Loucy (cell line): Measurements from ENCODE around the gene POLD3.
A peak's percentile ranks its signal among the peaks of the same experiment; 100 is the strongest.

Experiments used
- H2AFZ ChIP-seq: fragments of 200-600 bp; sonication (generic); 2 replicates; pipeline ENCODE4 v1.6.0; 2016; ENCODE audit warnings: antibody characterized with exemption, mild to moderate bottlenecking, low read length, moderate library complexity
- H3F3A ChIP-seq: fragments of 200-600 bp; 2 replicates; pipeline ENCODE4 v1.6.0; 2016; ENCODE audit warnings: antibody characterized with exemption, low read depth, mild to moderate bottlenecking
- H3K27me3 ChIP-seq: fragments of 200-600 bp; sonication (generic); 2 replicates; pipeline ENCODE4 v1.6.1; 2014; ENCODE audit warnings: low read length, mild to moderate bottlenecking; ENCODE audit not compliant: insufficient read depth, poor library complexity, severe bottlenecking
- H3K36me3 ChIP-seq: fragments of 200-600 bp; sonication (generic); 2 replicates; pipeline ENCODE4 v1.6.1; 2016; ENCODE audit warnings: low read length; ENCODE audit not compliant: insufficient read depth
- H3K4me1 ChIP-seq: fragments of 200-600 bp; sonication (generic); 2 replicates; pipeline ENCODE4 v1.5.1; 2014; ENCODE audit warnings: low read length, mild to moderate bottlenecking; ENCODE audit not compliant: insufficient read depth, poor library complexity, severe bottlenecking
- H3K4me2 ChIP-seq: fragments of 200-600 bp; sonication (generic); 2 replicates; pipeline ENCODE4 v1.6.0; 2014; ENCODE audit warnings: antibody characterized with exemption, low read length, low read depth, mild to moderate bottlenecking; ENCODE audit not compliant: poor library complexity, severe bottlenecking
- H3K4me3 ChIP-seq: fragments of 200-600 bp; sonication (generic); 2 replicates; pipeline ENCODE4 v1.5.1; 2014; ENCODE audit warnings: low read length, mild to moderate bottlenecking, mixed read lengths; ENCODE audit not compliant: poor library complexity, severe bottlenecking
- H3K79me2 ChIP-seq: fragments of 200-600 bp; sonication (generic); 2 replicates; pipeline ENCODE4 v1.6.1; 2014; ENCODE audit warnings: low read length; ENCODE audit not compliant: insufficient read depth
- H3K9ac ChIP-seq: fragments of 200-600 bp; sonication (generic); 2 replicates; pipeline ENCODE4 v1.6.0; 2014; ENCODE audit warnings: mild to moderate bottlenecking, low read depth, low read length, moderate library complexity; ENCODE audit not compliant: poor library complexity, severe bottlenecking
- H3K9me2 ChIP-seq: fragments of 200-600 bp; sonication (generic); replicated peaks from 2 replicates; pipeline ENCODE4 v1.6.1; 2016; ENCODE audit warnings: low read depth, low read length, mixed read lengths
- H3K9me3 ChIP-seq: fragments of 200-600 bp; sonication (generic); 2 replicates; pipeline ENCODE4 v1.6.1; 2014; ENCODE audit warnings: mild to moderate bottlenecking, antibody characterized with exemption, low read length, low read depth; ENCODE audit not compliant: insufficient read depth
- H4K20me1 ChIP-seq: fragments of 200-600 bp; sonication (generic); 2 replicates; pipeline ENCODE4 v1.6.0; 2014; ENCODE audit warnings: antibody characterized with exemption, low read length, mild to moderate bottlenecking; ENCODE audit not compliant: insufficient read depth, poor library complexity, severe bottlenecking
- CTCF ChIP-seq: fragments of 200-600 bp; sonication (generic); conservative IDR thresholded peaks from 2 replicates; pipeline ENCODE4 v1.5.1; 2014; ENCODE audit warnings: mild to moderate bottlenecking, antibody characterized with exemption, low read length
- EZH2phosphoT487 ChIP-seq: fragments of 200-600 bp; IDR thresholded peaks from 2 replicates; pipeline ENCODE4 v1.6.1; 2018; ENCODE audit warnings: antibody characterized with exemption, mild to moderate bottlenecking, moderate library complexity, borderline replicate concordance

The POLD3 gene

GRCh38 chr11:74611369-74611861 is 19.0 kb downstream of the POLD3 start:
- Histone ChIP-seq H2AFZ (no peak overlapping the region), H3K9ac (no peak overlapping the region), H3K9me2 (no peaks in the 10 kb centered on the region), H3K27me3 (no peaks in the 10 kb centered on the region), H3K79me2 (no peaks in the 10 kb centered on the region), H3F3A (no peaks in the 10 kb centered on the region), H3K36me3 (peaks cover 39% of the 10 kb centered on the region; the same call in 1 of the 2 replicates), H3K4me1 (no peaks in the 10 kb centered on the region), H3K9me3 (no peaks in the 10 kb centered on the region), H3K4me3 (no peak overlapping the region), H3K4me2 (no peak overlapping the region), H4K20me1 (no peaks in the 10 kb centered on the region)
- peak; percentile 64 for TF ChIP-seq CTCF
- no peak for TF ChIP-seq EZH2phosphoT487

GRCh38 chr11:74612877-74613276 is 20.5 kb downstream of the POLD3 start:
- TF ChIP-seq EZH2phosphoT487, result no peak
- TF ChIP-seq CTCF, result no peak
- Histone ChIP-seq H3K9me3 (no peaks in the 10 kb centered on the region), H3K36me3 (peaks cover 50% of the 10 kb centered on the region; the same call in 1 of the 2 replicates)

GRCh38 chr11:74615311-74615710 is 22.9 kb downstream of the POLD3 start:
- Histone ChIP-seq H4K20me1 (no peaks in the 10 kb centered on the region), H3K79me2 (no peaks in the 10 kb centered on the region), H3F3A (no peaks in the 10 kb centered on the region), H3K9ac (no peak overlapping the region), H3K4me2 (no peak overlapping the region), H3K4me3 (no peak overlapping the region), H3K9me3 (no peaks in the 10 kb centered on the region), H3K36me3 (peaks cover 69% of the 10 kb centered on the region), H3K9me2 (no peaks in the 10 kb centered on the region), H3K4me1 (no peaks in the 10 kb centered on the region), H3K27me3 (no peaks in the 10 kb centered on the region), H2AFZ (no peak overlapping the region)
- TF ChIP-seq EZH2phosphoT487, result no peak
- no peak for TF ChIP-seq CTCF

More at GRCh38 chr11:74612877-74613276, 20.5 kb downstream of the POLD3 start:
- Histone ChIP-seq H3K4me3 (no peak overlapping the region), H3K27me3 (no peaks in the 10 kb centered on the region), H3K4me2 (no peak overlapping the region), H3F3A (no peaks in the 10 kb centered on the region), H3K9ac (no peak overlapping the region), H3K79me2 (no peaks in the 10 kb centered on the region), H3K4me1 (no peaks in the 10 kb centered on the region), H4K20me1 (no peaks in the 10 kb centered on the region), H2AFZ (no peak overlapping the region), H3K9me2 (no peaks in the 10 kb centered on the region)
